GM10266 (cell line): ENCODE measurements around the gene PRIMA1.

ENCODE experiments used
- DNase-seq: peaks from one replicate; pipeline ENCODE4 v3.0.0; 2012; ENCODE audit errors: extremely low spot score
- TF ChIP-seq, protein P1 (sequence below): IDR thresholded peaks from 2 replicates; pipeline ENCODE4 v1.5.1; 2012; ENCODE audit warnings: mild to moderate bottlenecking, low read depth; ENCODE audit not compliant: control insufficient read depth, insufficient read depth; ENCODE audit errors: missing control alignments

The PRIMA1 gene

DNA sequence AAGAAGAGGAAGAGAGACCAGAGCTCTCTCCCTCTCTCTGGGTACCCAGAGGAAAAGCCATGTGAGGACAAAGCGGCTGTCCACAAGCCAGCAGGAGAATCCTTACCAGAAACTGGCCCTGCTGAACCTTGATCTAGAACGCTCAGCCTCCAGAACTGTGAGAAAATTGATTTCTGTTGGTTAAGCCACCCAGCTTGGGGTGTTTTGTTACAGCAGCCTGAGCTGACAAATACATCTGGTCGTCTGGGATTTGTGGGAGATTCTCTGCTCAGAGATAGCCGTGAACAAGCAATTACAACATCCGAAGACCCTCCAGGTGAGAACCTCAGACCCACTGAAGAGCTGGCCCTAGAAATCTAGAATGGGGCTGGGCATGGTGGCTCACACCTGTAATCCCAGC lies 6.5 kb upstream of the PRIMA1 start:
- no peak for DNase-seq
- TF ChIP-seq, protein P1, sequence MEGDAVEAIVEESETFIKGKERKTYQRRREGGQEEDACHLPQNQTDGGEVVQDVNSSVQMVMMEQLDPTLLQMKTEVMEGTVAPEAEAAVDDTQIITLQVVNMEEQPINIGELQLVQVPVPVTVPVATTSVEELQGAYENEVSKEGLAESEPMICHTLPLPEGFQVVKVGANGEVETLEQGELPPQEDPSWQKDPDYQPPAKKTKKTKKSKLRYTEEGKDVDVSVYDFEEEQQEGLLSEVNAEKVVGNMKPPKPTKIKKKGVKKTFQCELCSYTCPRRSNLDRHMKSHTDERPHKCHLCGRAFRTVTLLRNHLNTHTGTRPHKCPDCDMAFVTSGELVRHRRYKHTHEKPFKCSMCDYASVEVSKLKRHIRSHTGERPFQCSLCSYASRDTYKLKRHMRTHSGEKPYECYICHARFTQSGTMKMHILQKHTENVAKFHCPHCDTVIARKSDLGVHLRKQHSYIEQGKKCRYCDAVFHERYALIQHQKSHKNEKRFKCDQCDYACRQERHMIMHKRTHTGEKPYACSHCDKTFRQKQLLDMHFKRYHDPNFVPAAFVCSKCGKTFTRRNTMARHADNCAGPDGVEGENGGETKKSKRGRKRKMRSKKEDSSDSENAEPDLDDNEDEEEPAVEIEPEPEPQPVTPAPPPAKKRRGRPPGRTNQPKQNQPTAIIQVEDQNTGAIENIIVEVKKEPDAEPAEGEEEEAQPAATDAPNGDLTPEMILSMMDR: no peak

DNA sequence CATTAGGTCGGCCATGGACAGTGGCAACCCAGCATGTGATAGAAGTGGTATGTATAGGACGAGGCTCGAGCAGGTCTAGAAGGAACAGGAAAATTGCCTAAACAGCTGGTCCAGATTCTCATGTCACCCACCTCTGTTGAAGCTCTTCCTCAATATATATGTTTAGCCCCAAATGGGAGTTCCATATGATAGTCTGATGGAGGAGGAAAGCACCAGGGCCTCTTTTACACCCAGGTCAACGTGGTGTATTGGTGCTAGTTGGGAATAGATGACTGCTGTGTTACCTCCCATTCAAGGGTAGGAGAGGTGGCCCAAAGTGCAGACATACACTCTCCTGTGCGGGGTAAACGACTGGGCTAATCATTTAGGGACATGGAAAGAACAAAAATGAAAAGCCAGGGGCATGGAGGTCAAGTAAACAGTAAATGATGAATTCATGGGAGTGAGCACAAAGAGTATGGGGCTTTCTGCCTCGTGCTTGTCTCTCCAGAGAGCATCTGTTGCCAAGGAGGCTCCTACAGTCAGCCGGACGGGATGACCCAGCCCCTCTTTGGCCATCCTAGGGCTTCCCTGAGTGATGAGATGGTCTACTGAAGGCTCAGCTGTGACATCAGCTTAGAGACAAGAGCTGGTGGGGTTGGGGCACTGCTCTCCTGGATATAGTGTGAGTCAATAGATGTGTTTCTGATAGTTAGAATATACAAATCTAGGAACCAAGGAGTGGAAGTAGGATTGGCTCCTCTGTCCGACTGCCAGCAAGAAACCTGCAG lies 5.5 kb upstream of the PRIMA1 start:
- no peak for DNase-seq
- TF ChIP-seq, protein P1: no peak

DNA sequence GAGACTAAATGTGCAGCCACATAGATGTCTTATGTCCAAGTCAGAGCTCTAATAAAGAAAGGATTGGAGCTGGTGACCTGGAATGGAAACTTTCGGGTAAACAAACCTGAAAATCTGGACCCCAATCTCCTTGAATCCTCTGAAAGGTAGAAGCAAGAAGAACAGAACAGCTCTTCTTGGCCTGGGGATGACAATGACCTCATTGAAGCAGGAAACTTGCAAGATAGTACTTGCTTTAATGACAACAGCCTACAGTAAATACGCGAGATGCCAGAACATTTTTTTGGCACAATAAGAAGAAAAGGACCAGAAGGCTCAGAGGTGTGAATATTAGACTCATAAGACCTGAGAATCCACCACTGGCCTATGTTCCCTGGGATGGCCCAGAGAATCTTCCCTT lies 4.1 kb upstream of the PRIMA1 start:
- TF ChIP-seq, protein P1: no peak
- DNase-seq: no peak

DNA sequence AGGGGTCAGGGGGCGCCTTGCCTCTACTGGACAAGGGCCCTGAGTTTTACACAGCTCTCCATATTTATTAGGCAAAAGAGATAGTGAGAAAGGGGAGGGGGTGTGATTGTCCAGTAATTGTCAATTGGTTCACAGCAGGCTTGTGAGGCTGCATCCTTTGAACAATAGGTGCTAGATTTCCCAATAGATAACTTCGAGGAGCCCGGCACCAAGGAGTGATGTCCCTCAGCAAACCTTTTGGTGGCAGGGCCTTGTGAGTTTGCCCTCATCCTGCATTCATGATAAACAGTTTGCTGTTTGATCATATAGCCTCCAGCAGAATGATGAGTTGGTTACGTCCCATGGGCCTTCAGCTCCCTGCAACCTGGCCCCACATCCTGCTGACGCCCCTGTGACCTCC lies 2.7 kb upstream of the PRIMA1 start:
- TF ChIP-seq, protein P1: no peak
- no peak for DNase-seq

DNA sequence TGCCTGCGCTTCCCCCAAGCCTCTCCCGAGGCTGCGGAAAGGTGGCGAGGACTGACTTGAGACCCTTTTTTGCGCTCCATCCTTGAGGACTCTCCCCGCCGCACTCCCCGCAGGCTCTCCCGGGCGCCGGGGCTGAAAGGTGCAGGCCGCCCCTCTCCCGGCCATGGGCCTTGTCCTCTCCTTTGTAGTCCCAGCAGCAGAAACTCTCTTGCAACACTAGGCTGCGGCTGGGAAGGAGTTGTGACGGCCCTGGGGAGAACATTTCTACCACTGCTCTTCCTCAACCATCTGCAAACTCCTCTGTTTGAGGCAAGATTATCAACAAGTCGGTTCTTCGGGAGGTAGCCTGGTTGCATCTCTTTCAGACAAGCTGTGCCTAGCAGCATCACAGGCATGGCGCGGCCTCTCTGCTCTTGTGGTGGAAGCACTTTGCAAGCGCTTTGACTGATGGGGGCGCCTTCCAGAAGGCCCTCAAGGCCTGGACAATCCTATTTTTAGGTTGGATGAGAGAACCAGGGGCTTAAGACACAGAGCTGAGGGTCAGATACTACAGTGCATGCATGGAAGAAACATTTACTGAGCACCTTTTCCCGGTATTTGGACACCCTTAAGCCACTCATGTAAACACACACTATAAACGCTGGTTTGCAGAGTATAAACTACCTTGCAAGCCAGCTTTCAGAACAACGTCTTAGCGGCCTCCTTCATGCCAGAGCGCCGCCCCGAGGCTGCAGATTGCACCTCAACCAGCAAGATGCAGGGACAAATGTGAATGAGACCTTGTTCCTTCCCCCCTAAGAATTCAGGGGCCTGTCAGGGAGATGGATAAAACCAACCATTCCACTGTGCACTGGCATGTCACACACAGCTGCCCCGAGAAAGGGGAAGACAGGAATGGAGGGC lies 1.2 kb upstream of the PRIMA1 start:
- DNase-seq: no peak
- TF ChIP-seq, protein P1: no peak

DNA sequence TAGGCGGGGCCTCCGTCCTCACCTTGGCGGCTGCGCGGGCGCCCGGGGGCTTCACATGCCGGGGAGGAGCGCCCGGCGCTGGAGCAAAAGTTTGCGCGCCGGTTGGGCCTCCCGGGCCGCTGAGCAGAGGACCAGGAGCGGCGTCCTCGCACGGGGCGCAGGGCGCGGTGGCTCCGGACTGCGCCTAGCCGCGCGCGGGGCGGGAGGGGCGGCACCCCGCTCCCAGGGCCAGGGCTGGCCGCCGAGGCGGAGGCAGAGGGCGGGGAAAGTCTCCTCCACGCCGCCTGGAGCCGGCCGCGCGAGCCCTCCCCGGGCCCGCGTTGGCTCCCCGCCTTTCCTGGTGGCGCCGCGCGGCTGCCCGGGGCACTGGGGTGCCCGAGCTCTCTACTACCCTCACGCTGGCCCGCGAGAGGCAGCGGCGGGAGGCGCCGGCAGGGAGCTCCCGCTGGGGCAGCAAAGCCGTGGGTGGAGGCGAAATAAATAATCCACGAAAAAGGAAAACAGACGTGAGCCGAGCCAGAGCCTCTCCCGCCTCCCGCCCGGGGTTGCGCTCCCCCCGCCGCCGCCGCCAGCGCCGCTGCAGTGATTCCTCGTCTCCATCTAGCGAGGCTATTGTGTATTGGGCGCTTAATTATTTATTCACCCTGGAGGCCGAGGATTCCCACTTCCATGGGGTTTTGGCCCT lies 400 bp upstream of the PRIMA1 start:
- TF ChIP-seq, protein P1: no peak
- no peak for DNase-seq
